ENCODE results near the gene AFDN. TPM values are rescaled to one million over a fixed set of nuclear protein-coding genes. Genes with fewer than 3 reads are reported as not detected.

The AFDN gene
- total RNA-seq, 1 donor from 2014 or later, result 357 TPM

- Mint-ChIP-seq H3K4me3 (no peak overlapping the region), H3K9me3 (peaks cover 33% of the 10 kb centered on the region), H3K27ac (no peak overlapping the region), H3K4me1 (peaks cover 3% of the 10 kb centered on the region), H3K36me3 (no peaks in the 10 kb centered on the region), H3K27me3 (ENCODE audit: insufficient read depth, low read depth) (peaks cover 2% of the 10 kb centered on the region)
- H3K79me2 ChIP-seq (ENCODE audit: low read depth), result no peaks in the 10 kb centered on the region
- DNase-seq (ENCODE audit: low spot score), result no peak
- no peak overlapping the region for H3K4me3 ChIP-seq
- no peak overlapping the region for H3K9ac ChIP-seq
- no peak overlapping the region for H2AFZ ChIP-seq (replicated peaks)
- peaks cover 5% of the 10 kb centered on the region for H3K4me1 ChIP-seq
- TF ChIP-seq EZH2phosphoT487 (IDR thresholded peaks at IDR 0.05) (no peak), EZH2 (IDR thresholded peaks at IDR 0.05) (no peak)
- TF ChIP-seq, protein P1, sequence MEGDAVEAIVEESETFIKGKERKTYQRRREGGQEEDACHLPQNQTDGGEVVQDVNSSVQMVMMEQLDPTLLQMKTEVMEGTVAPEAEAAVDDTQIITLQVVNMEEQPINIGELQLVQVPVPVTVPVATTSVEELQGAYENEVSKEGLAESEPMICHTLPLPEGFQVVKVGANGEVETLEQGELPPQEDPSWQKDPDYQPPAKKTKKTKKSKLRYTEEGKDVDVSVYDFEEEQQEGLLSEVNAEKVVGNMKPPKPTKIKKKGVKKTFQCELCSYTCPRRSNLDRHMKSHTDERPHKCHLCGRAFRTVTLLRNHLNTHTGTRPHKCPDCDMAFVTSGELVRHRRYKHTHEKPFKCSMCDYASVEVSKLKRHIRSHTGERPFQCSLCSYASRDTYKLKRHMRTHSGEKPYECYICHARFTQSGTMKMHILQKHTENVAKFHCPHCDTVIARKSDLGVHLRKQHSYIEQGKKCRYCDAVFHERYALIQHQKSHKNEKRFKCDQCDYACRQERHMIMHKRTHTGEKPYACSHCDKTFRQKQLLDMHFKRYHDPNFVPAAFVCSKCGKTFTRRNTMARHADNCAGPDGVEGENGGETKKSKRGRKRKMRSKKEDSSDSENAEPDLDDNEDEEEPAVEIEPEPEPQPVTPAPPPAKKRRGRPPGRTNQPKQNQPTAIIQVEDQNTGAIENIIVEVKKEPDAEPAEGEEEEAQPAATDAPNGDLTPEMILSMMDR (IDR thresholded peaks at IDR 0.05), result no peak
- H3K27me3 ChIP-seq, result no peaks in the 10 kb centered on the region
- H3K9me3 ChIP-seq (ENCODE audit: low read depth), result peaks cover 11% of the 10 kb centered on the region
- H3K36me3 ChIP-seq, result no peaks in the 10 kb centered on the region
- no peak overlapping the region for H3K4me2 ChIP-seq
- H3K27ac ChIP-seq, result no peak overlapping the region
- no peaks in the 10 kb centered on the region for H3F3A ChIP-seq (ENCODE audit: low read depth)
- H4K20me1 ChIP-seq (ENCODE audit: low read depth), result no peaks in the 10 kb centered on the region
Measured at GRCh38 chr6:168015482-168016175, 188.9 kb downstream of the AFDN start.

GRCh38 chr6:168016176-168016620 lies 189.5 kb downstream of the AFDN start:
- Histone ChIP-seq H3K9ac (no peak overlapping the region), H3K36me3 (no peaks in the 10 kb centered on the region), H3K9me3 (ENCODE audit: low read depth) (peaks cover 7% of the 10 kb centered on the region), H3K27ac (no peak overlapping the region), H4K20me1 (ENCODE audit: low read depth) (no peaks in the 10 kb centered on the region), H3K4me1 (peaks cover 5% of the 10 kb centered on the region), H3K4me3 (no peak overlapping the region), H3K4me2 (no peak overlapping the region), H2AFZ (replicated peaks) (peak overlapping the region; percentile 60), H3K79me2 (ENCODE audit: low read depth) (no peaks in the 10 kb centered on the region), H3F3A (ENCODE audit: low read depth) (no peaks in the 10 kb centered on the region), H3K27me3 (no peaks in the 10 kb centered on the region)
- TF ChIP-seq EZH2phosphoT487 (IDR thresholded peaks at IDR 0.05) (no peak), EZH2 (IDR thresholded peaks at IDR 0.05) (no peak)
- TF ChIP-seq, protein P1 (IDR thresholded peaks at IDR 0.05), result no peak
- Mint-ChIP-seq H3K27me3 (ENCODE audit: insufficient read depth, low read depth) (peaks cover 2% of the 10 kb centered on the region), H3K4me3 (no peak overlapping the region), H3K9me3 (peaks cover 28% of the 10 kb centered on the region), H3K4me1 (peaks cover 3% of the 10 kb centered on the region), H3K36me3 (no peaks in the 10 kb centered on the region), H3K27ac (no peak overlapping the region)
- no peak for DNase-seq (ENCODE audit: low spot score)

DNA sequence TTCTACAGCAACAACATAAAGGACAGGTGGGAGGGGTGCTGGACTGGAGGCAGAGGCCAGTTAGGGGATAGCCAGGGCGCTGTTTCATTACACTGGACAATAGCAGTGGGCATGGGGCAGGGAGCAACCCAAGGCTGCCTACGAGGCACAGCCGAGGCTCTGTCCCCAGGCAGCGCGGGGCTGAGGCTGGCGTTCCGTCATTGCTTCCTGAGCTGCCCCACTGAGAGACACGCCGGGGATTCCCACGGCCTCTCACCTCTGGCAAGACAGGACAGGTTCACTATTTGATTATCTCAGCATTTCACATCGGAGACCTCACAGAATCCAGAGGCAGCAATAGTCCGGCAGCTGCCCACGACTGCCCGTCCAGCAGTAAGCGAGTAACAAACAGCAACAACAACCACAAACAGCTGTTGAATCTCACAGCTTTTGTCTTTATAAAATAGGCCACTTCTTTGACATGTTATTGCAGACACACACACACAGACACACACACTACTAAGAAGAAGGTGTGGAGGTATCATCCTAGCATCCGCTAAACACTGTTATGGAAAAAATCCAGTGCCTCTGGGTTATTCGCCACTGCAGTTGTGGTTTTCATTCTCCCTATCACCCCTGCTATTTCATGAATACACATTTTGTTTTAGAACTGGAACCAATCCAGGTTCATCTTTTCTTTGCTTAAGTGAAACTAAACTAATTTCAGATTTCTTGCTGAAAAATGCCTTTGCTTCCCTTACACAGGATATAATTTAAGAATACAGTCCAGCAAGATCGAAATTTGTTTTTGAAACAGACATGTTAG lies 190.2 kb downstream of the AFDN start:
- Histone ChIP-seq H3F3A (ENCODE audit: low read depth) (no peaks in the 10 kb centered on the region), H3K4me3 (no peak overlapping the region), H2AFZ (replicated peaks) (peak overlapping the region; percentile 60), H4K20me1 (ENCODE audit: low read depth) (no peaks in the 10 kb centered on the region), H3K79me2 (ENCODE audit: low read depth) (no peaks in the 10 kb centered on the region), H3K27me3 (no peaks in the 10 kb centered on the region), H3K9ac (no peak overlapping the region), H3K4me1 (peaks cover 5% of the 10 kb centered on the region), H3K4me2 (no peak overlapping the region), H3K27ac (no peak overlapping the region), H3K36me3 (no peaks in the 10 kb centered on the region), H3K9me3 (ENCODE audit: low read depth) (peaks cover under 1% of the 10 kb centered on the region)
- peaks cover 2% of the 10 kb centered on the region for H3K27me3 Mint-ChIP-seq (ENCODE audit: insufficient read depth, low read depth)
- H3K4me1 Mint-ChIP-seq, result peaks cover 3% of the 10 kb centered on the region
- no peak for DNase-seq (ENCODE audit: low spot score)
- peak overlapping the region; percentile 20 for H3K27ac Mint-ChIP-seq
- no peak overlapping the region for H3K4me3 Mint-ChIP-seq
- TF ChIP-seq EZH2phosphoT487 (IDR thresholded peaks at IDR 0.05), result no peak
- TF ChIP-seq, protein P1 (IDR thresholded peaks at IDR 0.05), result no peak
- TF ChIP-seq EZH2 (IDR thresholded peaks at IDR 0.05), result no peak
- peaks cover 22% of the 10 kb centered on the region for H3K9me3 Mint-ChIP-seq
- H3K36me3 Mint-ChIP-seq, result no peaks in the 10 kb centered on the region

Measured in neural progenitor cell (in vitro differentiated cells).